ENCODE results near the gene KLK14. TPM values are rescaled to one million over a fixed set of nuclear protein-coding genes. Genes with fewer than 3 reads are reported as not detected.

The KLK14 gene
- total and polyA plus RNA-seq, 2 of the 8 experiments (the other 6 are each of a cell fraction or from before 2014, with no cell fraction given): 0.09 to 1.2 TPM

DNA sequence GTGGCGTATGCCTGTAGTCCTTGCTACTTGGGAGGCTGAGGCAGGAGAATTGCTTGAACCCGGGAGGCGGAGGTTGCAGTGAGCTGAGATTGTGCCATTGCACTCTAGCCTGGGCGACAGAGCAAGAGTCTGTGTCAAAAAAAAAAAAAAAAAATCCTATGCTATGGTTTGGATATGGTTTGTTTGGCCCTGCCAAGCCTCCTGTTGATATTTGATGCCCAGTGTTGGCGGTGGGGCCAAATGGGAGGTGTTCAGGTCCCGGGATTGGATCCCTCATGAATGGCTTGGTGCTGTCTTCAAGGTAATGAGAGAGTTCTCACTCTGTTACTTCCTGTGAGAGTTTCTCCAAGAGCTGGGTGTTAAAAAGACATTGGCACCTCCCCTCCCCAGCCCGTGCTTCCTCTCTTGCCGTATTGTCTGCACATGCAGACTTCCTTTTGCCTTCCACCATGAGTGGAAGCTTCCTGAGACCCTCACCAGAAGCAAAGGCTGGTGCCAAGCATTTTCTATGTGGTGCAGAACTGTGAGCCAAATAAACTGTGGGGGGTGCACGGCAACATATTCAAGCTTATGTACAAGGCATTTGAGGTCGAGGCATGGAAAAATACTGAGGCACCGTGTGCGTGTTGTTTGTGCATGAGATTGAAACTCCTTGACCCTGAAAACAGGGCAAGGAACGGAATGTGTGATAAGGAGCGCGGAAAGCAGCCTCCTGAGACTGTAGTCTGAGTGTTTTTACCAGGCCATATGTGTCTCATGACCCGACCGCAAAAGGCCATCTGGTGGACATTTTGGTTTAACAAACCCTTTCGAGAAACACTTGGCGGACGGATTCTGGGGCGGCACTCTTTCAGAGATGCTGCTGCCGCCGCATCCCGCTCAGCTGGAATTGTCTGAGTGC, 49.3 kb upstream of the KLK14 start (continued):
- TF ChIP-seq, protein P1, sequence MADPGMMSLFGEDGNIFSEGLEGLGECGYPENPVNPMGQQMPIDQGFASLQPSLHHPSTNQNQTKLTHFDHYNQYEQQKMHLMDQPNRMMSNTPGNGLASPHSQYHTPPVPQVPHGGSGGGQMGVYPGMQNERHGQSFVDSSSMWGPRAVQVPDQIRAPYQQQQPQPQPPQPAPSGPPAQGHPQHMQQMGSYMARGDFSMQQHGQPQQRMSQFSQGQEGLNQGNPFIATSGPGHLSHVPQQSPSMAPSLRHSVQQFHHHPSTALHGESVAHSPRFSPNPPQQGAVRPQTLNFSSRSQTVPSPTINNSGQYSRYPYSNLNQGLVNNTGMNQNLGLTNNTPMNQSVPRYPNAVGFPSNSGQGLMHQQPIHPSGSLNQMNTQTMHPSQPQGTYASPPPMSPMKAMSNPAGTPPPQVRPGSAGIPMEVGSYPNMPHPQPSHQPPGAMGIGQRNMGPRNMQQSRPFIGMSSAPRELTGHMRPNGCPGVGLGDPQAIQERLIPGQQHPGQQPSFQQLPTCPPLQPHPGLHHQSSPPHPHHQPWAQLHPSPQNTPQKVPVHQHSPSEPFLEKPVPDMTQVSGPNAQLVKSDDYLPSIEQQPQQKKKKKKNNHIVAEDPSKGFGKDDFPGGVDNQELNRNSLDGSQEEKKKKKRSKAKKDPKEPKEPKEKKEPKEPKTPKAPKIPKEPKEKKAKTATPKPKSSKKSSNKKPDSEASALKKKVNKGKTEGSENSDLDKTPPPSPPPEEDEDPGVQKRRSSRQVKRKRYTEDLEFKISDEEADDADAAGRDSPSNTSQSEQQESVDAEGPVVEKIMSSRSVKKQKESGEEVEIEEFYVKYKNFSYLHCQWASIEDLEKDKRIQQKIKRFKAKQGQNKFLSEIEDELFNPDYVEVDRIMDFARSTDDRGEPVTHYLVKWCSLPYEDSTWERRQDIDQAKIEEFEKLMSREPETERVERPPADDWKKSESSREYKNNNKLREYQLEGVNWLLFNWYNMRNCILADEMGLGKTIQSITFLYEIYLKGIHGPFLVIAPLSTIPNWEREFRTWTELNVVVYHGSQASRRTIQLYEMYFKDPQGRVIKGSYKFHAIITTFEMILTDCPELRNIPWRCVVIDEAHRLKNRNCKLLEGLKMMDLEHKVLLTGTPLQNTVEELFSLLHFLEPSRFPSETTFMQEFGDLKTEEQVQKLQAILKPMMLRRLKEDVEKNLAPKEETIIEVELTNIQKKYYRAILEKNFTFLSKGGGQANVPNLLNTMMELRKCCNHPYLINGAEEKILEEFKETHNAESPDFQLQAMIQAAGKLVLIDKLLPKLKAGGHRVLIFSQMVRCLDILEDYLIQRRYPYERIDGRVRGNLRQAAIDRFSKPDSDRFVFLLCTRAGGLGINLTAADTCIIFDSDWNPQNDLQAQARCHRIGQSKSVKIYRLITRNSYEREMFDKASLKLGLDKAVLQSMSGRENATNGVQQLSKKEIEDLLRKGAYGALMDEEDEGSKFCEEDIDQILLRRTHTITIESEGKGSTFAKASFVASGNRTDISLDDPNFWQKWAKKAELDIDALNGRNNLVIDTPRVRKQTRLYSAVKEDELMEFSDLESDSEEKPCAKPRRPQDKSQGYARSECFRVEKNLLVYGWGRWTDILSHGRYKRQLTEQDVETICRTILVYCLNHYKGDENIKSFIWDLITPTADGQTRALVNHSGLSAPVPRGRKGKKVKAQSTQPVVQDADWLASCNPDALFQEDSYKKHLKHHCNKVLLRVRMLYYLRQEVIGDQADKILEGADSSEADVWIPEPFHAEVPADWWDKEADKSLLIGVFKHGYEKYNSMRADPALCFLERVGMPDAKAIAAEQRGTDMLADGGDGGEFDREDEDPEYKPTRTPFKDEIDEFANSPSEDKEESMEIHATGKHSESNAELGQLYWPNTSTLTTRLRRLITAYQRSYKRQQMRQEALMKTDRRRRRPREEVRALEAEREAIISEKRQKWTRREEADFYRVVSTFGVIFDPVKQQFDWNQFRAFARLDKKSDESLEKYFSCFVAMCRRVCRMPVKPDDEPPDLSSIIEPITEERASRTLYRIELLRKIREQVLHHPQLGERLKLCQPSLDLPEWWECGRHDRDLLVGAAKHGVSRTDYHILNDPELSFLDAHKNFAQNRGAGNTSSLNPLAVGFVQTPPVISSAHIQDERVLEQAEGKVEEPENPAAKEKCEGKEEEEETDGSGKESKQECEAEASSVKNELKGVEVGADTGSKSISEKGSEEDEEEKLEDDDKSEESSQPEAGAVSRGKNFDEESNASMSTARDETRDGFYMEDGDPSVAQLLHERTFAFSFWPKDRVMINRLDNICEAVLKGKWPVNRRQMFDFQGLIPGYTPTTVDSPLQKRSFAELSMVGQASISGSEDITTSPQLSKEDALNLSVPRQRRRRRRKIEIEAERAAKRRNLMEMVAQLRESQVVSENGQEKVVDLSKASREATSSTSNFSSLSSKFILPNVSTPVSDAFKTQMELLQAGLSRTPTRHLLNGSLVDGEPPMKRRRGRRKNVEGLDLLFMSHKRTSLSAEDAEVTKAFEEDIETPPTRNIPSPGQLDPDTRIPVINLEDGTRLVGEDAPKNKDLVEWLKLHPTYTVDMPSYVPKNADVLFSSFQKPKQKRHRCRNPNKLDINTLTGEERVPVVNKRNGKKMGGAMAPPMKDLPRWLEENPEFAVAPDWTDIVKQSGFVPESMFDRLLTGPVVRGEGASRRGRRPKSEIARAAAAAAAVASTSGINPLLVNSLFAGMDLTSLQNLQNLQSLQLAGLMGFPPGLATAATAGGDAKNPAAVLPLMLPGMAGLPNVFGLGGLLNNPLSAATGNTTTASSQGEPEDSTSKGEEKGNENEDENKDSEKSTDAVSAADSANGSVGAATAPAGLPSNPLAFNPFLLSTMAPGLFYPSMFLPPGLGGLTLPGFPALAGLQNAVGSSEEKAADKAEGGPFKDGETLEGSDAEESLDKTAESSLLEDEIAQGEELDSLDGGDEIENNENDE (IDR thresholded peaks at IDR 0.05; ENCODE audit: insufficient replicate concordance, low read length): no peak
- TF ChIP-seq RBBP5 (IDR thresholded peaks at IDR 0.05; ENCODE audit: borderline replicate concordance, low read depth, low read length): no peak
- no peak for TF ChIP-seq SIX5 (IDR thresholded peaks at IDR 0.05; ENCODE audit: low read depth, low read length)
- no peak for TF ChIP-seq TAF7 (optimal IDR thresholded peaks at IDR 0.05; ENCODE audit: borderline replicate concordance, low read depth, low read length)
- TF ChIP-seq, protein P2, sequence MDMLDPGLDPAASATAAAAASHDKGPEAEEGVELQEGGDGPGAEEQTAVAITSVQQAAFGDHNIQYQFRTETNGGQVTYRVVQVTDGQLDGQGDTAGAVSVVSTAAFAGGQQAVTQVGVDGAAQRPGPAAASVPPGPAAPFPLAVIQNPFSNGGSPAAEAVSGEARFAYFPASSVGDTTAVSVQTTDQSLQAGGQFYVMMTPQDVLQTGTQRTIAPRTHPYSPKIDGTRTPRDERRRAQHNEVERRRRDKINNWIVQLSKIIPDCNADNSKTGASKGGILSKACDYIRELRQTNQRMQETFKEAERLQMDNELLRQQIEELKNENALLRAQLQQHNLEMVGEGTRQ (IDR thresholded peaks at IDR 0.05; ENCODE audit: low read length): no peak
- no peak for TF ChIP-seq NRF1 (IDR thresholded peaks at IDR 0.05; ENCODE audit: low read depth, low read length)
